HG03571 (cell line): ENCODE data around the gene SCUBE2.
A peak's percentile ranks its signal among the peaks of the same experiment; 100 is the strongest.

Source experiments
- ATAC-seq: cut with Tn5 transposase; IDR thresholded peaks from one replicate; pipeline ENCODE4 v1.9.1; 2021; ENCODE audit not compliant: unreplicated experiment

SCUBE2 gene

GRCh38 chr11:9076046-9076445 lies 15.4 kb downstream of the SCUBE2 start:
- no peak for ATAC-seq

GRCh38 chr11:9075556-9075955 lies 15.8 kb downstream of the SCUBE2 start:
- no peak for ATAC-seq

- ATAC-seq, result no peak
These were observed 16.9 kb downstream of the SCUBE2 start for GRCh38 chr11:9074338-9075029.

GRCh38 chr11:9073466-9074225 lies 17.8 kb downstream of the SCUBE2 start:
- no peak for ATAC-seq

- no peak for ATAC-seq
These were observed 18.7 kb downstream of the SCUBE2 start for GRCh38 chr11:9072626-9073176.

GRCh38 chr11:9071692-9072091 lies 19.7 kb downstream of the SCUBE2 start:
- no peak for ATAC-seq

- ATAC-seq, result no peak
These were observed 20.5 kb downstream of the SCUBE2 start for GRCh38 chr11:9070749-9071491.

GRCh38 chr11:9069862-9070470 lies 21.4 kb downstream of the SCUBE2 start:
- ATAC-seq, result no peak

- ATAC-seq, result no peak
These were observed 22.1 kb downstream of the SCUBE2 start for GRCh38 chr11:9069256-9069655.

GRCh38 chr11:9066433-9066925 lies 24.9 kb downstream of the SCUBE2 start:
- ATAC-seq, result no peak

- ATAC-seq, result no peak
These were observed 25.6 kb downstream of the SCUBE2 start for GRCh38 chr11:9065607-9066432.

GRCh38 chr11:9061807-9062206 lies 29.6 kb downstream of the SCUBE2 start:
- ATAC-seq, result no peak

GRCh38 chr11:9060700-9061111 lies 30.7 kb downstream of the SCUBE2 start:
- ATAC-seq, result peak; percentile 97

- no peak for ATAC-seq
These were observed 32.0 kb downstream of the SCUBE2 start for GRCh38 chr11:9059406-9059805.

GRCh38 chr11:9057888-9058287 lies 33.5 kb downstream of the SCUBE2 start:
- no peak for ATAC-seq

- ATAC-seq, result no peak
These were observed 34.4 kb downstream of the SCUBE2 start for GRCh38 chr11:9057007-9057406.

GRCh38 chr11:9056467-9056866 lies 34.9 kb downstream of the SCUBE2 start:
- ATAC-seq, result no peak

- ATAC-seq, result no peak
These were observed 37.9 kb downstream of the SCUBE2 start for GRCh38 chr11:9053316-9054035.

GRCh38 chr11:9052316-9052715 lies 39.1 kb downstream of the SCUBE2 start:
- no peak for ATAC-seq
